AG08396 (cell line): ENCODE measurements around the gene CAMSAP3.
A peak's percentile ranks its signal among the peaks of the same experiment; 100 is the strongest.
"Not testable (repeated sequence)": the region's sequence is repeated elsewhere in the genome, so short reads cannot be mapped to it uniquely, and the experiment has no call there.

Experiments
- DNase-seq: peaks from one replicate; pipeline ENCODE4 v3.0.0; 2012; ENCODE audit warnings: low spot score, mixed read lengths

Gene CAMSAP3

GRCh38 chr19:7632340-7633203 is 36.9 kb downstream of the CAMSAP3 start:
- no peak for DNase-seq

DNA sequence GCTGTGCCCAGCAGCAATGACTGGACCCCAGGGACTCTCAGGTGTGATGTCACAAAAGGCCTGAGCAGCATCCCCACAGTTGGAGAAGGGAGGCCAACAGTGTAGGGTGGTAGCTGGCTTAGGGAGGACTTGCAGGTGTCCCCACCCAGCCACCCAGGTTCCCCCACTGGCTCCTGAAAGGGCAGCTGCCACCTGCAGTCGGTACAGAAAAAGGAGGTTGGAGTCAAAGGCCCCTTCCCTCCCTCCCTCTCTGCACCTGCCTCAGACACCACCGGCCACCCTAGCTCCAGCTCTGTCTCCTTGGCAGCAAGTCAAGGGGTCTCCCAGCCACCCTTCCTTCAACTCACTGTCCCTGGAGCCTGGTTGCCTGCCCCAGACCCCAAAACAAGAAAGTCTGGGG is 38.0 kb downstream of the CAMSAP3 start, which contains the start of gene PCP2:
Gene PCP2, minus strand, starts transcription at position 22 of the 400 bp plus-strand sequence. CDS start 262 bp downstream, outside the sequence.
- DNase-seq: no peak

GRCh38 chr19:7635670-7636069 is 40.0 kb downstream of the CAMSAP3 start:
- DNase-seq: no peak

- no peak for DNase-seq
Observed at GRCh38 chr19:7636317-7636690, 40.6 kb downstream of the CAMSAP3 start.

GRCh38 chr19:7636691-7637373 is 41.2 kb downstream of the CAMSAP3 start, which contains the start of gene STXBP2:
STXBP2 (plus strand) TSS chr19:7637110; CDS start chr19:7637150, 40 bp downstream.
- peak; percentile 59 for DNase-seq

DNA sequence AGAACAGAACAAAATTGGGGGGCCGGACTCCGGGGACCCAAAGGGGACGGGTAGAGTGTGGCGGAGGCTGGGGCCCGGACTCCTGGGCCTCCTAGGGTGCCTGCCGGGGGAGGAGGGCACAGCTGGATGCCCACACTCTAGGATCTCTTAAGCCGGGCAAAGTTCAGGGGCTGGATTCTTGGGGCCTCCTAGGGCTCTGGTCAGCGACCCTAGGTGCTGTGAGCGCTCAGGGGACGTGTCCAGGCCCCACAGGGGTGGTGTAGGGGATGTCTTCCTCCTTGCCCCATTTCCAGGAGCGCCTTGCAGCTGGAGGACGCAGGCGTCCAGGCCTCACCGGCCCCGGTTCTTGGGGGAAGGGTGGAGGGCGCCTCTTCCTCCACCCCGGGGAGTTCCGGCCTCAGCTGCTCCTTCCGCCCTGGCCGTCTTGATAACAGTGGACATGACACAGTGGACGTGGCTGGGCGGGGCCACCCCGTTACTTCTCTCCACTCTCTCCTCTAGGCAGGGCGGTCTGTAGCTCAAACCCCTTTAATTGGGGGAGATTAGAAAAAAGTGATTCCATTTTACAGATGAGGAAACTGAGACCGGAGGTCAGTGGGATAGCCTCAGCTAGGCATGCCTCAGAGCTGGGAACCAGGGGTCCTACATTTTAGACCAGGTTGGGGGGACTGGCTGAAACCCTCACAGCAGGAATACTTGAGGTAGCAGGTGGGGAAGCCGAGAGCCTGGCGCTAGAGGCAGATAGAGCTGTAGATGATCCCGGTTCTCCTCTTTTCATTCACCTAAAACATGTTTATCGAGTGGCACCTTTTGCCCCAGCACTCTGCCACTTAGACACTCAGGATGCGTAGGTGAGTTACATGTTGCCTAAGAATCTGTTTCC is 42.0 kb downstream of the CAMSAP3 start:
- DNase-seq: no peak

DNA sequence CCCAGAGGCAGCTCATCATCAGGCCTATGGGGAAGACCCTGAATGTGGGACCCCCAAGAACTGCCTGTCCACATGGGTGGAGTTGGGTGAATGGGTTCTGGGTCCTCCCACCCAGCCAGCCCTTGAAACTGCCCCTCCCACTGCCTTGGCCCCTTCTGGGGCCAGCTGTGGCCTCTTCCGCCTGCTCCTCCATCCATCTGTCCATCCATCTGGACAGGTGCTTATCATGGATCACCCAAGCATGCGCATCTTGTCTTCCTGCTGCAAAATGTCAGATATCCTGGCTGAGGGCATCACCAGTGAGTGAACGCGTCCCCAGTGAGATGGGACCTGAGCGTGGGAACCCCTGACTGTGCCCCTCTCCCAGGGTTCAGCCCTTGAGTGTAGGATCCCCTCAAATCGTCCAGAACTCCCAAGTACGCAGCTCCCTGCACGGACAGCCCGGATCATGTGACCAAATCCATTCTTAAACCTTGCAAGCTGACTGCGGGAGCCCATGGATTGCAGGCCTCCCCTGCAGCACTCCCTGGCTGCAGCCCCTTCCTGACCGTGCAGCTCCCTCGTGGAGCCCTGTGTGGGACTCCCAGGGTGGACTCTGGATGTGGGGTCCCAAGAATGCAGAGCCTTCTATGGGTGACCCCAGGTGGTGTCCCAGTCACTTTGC is 43.3 kb downstream of the CAMSAP3 start:
- no peak for DNase-seq

DNA sequence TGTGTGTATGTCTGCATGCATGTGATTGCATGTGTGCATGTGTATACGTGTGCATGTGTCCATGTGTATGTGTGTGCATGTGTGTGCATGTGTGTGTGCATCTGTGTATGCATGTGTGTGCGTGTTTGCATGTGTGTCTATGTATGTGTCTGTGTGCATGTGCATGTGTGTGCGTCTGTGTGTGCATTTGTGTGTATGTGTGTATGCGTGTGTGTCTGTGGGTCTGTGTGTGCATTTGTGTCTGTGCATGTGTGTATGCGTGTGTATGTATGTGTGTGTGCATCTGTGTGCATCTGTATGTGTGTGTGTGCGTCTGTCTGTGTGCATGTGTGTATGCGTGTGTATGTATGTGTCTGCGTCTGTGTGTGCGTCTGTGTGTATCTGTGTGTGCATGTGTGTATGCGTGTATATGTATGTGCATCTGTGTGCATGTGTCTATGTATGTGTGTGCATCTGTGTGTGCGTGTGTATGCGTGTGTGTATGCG is 44.2 kb downstream of the CAMSAP3 start:
- no peak for DNase-seq

DNA sequence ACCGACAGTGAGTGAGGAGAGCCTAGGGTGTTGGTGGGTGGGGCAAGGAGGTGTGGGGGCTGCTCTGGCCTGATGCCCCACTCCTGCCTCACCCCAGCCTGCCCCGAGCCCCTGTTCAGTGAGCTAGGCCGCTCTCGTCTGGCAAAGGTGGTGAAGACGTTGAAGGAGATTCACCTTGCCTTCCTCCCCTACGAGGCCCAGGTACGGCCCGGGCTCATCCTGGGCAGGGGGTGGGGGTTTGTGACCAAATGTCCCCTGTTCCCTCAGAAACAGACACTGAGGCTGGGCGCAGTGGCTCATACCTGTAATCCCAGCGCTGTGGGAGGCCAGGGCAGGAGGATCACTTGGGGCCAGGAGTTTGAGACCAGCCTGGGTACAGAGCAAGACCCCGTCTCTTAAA is 45.1 kb downstream of the CAMSAP3 start:
- no peak for DNase-seq

DNA sequence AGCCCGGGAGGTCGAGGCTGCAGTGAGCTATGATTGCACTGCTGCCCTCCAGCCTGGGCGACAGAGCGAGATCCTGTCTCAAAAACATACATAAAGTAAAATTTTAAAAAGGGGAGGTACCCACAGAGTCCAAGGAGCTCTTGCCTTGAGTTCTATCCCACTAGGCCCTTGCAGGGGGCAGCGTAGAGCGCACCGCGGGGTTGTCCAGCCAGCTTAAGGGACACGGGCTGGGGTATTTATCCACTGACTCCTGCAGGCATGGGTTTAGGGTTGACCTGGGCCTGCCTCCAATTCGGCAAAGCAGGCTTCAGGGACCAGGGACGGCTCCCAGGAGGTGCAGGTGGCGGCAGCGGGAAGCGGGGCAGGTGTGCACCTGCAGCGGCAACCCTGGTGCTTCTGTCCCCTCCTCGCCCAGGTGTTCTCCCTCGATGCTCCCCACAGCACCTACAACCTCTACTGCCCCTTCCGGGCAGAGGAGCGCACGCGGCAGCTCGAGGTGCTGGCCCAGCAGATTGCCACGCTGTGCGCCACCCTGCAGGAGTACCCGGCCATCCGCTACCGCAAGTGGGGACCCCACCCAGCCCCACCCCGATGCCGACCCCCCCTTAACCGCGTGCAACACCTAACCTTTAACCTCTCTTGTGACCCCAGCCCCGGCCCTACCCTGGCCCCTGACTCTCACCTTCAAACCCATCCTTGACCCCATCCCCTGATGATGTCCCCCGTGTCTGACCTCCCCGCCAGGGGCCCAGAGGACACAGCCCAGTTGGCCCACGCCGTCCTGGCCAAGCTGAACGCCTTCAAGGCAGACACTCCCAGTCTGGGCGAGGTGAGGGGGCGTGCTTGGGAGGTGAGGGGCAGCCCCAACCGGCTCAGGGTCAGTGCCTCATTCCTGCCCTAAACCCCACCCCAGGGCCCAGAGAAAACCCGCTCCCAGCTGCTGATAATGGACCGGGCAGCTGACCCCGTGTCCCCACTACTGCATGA is 45.9 kb downstream of the CAMSAP3 start:
- DNase-seq: no peak

DNA sequence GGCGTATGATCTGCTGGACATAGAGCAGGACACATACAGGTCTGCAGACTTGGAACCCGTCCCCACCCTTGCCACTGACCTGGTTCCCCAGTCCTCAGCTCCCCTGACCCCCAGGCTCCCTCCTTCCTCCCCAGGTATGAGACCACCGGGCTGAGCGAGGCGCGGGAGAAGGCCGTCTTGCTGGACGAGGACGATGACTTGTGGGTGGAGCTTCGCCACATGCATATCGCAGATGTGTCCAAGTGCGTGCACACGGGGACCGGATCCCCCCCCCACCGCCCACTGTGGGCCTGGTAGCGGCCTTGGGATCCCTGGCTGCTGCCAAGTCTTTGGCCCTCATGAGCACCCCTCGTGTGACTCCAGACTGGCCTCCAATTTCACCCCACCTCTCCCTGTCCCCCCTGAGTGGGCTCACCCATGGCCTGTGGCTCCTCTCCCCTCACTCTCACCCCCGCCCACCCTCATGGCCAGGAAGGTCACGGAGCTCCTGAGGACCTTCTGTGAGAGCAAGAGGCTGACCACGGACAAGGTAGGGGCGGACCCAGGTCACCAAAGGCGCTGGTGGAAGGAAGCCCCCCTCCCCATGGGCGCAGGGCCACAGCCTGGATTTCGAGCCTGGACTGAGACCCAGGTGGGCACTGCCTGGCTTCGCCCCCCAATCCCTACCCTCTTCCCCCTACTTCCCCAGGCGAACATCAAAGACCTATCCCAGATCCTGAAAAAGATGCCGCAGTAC is 46.8 kb downstream of the CAMSAP3 start:
- DNase-seq: no peak

DNA sequence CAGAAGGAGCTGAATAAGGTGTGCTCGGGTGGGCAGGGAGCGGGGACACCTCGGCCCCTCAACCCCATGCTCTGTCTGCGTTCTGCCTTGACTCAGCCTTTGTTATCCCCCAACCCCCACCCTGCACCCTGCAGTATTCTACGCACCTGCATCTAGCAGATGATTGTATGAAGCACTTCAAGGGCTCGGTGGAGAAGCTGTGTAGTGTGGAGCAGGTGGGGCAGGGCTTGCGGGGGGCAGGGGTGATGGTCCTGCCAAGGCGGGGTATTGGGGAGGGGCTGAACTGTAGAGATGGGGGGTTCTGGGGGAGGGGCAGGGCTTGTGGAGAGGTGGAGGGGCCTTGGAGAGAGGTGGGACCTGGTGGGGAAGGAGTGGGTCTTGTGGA is 47.4 kb downstream of the CAMSAP3 start:
- no peak for DNase-seq

GRCh38 chr19:7643629-7644549 is 48.2 kb downstream of the CAMSAP3 start:
- DNase-seq: not testable (repeated sequence)

GRCh38 chr19:7644550-7644877 is 48.9 kb downstream of the CAMSAP3 start:
- DNase-seq: no peak

DNA sequence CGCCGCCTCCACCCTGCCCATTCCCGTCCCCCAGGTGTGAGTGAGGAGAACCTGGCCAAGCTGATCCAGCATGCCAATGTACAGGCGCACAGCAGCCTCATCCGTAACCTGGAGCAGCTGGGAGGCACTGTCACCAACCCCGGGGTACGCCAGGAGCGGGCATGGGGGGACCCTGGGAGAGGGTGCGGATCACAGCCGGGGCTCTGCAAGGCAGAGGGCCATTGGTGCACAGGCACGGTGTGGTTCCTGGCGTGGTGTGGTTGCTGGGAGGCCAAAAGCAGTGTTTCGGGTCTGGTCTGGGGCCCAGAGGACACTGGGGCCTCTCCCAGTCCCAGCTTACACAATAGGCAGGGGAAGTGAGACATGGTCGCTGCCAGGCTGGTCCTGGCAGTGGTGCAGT is 49.5 kb downstream of the CAMSAP3 start:
- no peak for DNase-seq

- DNase-seq: no peak
Observed at GRCh38 chr19:7645656-7646425, 50.2 kb downstream of the CAMSAP3 start.

DNA sequence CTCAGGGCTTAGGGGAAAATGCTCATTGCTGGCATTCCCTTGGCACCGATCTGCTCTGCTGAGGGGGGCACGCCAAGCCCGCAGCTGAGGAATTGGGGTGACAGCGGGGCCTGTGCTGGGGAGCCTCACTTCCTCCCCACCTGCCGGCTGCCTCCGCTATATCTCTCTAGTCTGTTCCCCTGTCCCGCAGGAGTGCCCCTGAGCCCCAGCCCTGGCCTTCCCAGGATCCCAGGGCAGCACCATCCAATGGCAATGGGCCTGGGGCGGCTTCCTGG is 50.7 kb downstream of the CAMSAP3 start:
- DNase-seq: no peak

- no peak for DNase-seq
Observed at GRCh38 chr19:7647156-7647555, 51.5 kb downstream of the CAMSAP3 start.
